ENCODE data around the gene DENND5A. TPM values are rescaled to one million over a fixed set of nuclear protein-coding genes. Genes with fewer than 3 reads are reported as not detected.

DENND5A gene
- total and polyA plus RNA-seq, 4 donors: 7.9 to 45.8 (median 18.2) TPM

- TF ChIP-seq JUND (IDR thresholded peaks at IDR 0.05) (no peak), RXRA (IDR thresholded peaks at IDR 0.05) (no peak), HNF4A (conservative IDR thresholded peaks at IDR 0.05) (no peak), FOXA2 (IDR thresholded peaks at IDR 0.05) (no peak), NR2F2 (IDR thresholded peaks at IDR 0.05) (no peak), MAX (IDR thresholded peaks at IDR 0.05) (no peak), FOXA1 (IDR thresholded peaks at IDR 0.05) (no peak), RAD21 (IDR thresholded peaks at IDR 0.05) (no peak)
- no peak overlapping the region for H3K4me3 ChIP-seq (ENCODE audit: low read depth in 1 of 3, low read length in 3 of 3)
- no peaks in the 10 kb centered on the region for H3K4me1 ChIP-seq (ENCODE audit: control insufficient read depth in 4 of 4, insufficient read depth in 4 of 4, low read length in 3 of 4)
- H3K36me3 ChIP-seq (ENCODE audit: control insufficient read depth in 4 of 4, insufficient read depth in 3 of 4, low read depth in 1 of 4, low read length in 3 of 4): peaks cover 12 to 43% (median 30%) of the 10 kb centered on the region in 4 donors
- H3K9me3 ChIP-seq (ENCODE audit: control insufficient read depth in 4 of 4, low read length in 3 of 4): no peaks in the 10 kb centered on the region
- H3K27me3 ChIP-seq (ENCODE audit: control insufficient read depth in 4 of 4, insufficient read depth in 4 of 4, low read length in 3 of 4): no peaks in the 10 kb centered on the region
- no peak overlapping the region for H3K27ac ChIP-seq (ENCODE audit: low read depth in 1 of 2, low read length in 2 of 2)
- no peak overlapping the region for H3K9ac ChIP-seq (ENCODE audit: low read depth in 1 of 2, low read length in 2 of 2)
- WGBS: 98% methylated on average over 2 of the region's 2 CpGs
- no peak for DNase-seq (ENCODE audit: low spot score)
These were observed 87.6 kb downstream of the DENND5A start for GRCh38 chr11:9177438-9178091.

GRCh38 chr11:9176550-9176949, 88.6 kb downstream of the DENND5A start:
- no peak for DNase-seq (ENCODE audit: low spot score)
- H3K9me3 ChIP-seq (ENCODE audit: control insufficient read depth in 4 of 4, low read length in 3 of 4): no peaks in the 10 kb centered on the region
- peaks cover 12 to 43% (median 30%) of the 10 kb centered on the region in 4 donors for H3K36me3 ChIP-seq (ENCODE audit: control insufficient read depth in 4 of 4, insufficient read depth in 3 of 4, low read depth in 1 of 4, low read length in 3 of 4)
- TF ChIP-seq RAD21 (IDR thresholded peaks at IDR 0.05) (no peak), ATF3 (IDR thresholded peaks at IDR 0.05) (no peak), GABPA (IDR thresholded peaks at IDR 0.05 in 1 of 2, conservative IDR thresholded peaks at IDR 0.05 in 1 of 2) (no peak), FOXA2 (IDR thresholded peaks at IDR 0.05) (no peak), JUND (IDR thresholded peaks at IDR 0.05) (no peak), HNF4G (IDR thresholded peaks at IDR 0.05) (no peak), FOXA1 (IDR thresholded peaks at IDR 0.05) (no peak), SP1 (IDR thresholded peaks at IDR 0.05) (no peak)
- H3K27me3 ChIP-seq (ENCODE audit: control insufficient read depth in 4 of 4, insufficient read depth in 4 of 4, low read length in 3 of 4): no peaks in the 10 kb centered on the region
- H3K4me1 ChIP-seq (ENCODE audit: control insufficient read depth in 4 of 4, insufficient read depth in 4 of 4, low read length in 3 of 4): no peaks in the 10 kb centered on the region
- no peak overlapping the region for H3K9ac ChIP-seq (ENCODE audit: low read depth in 1 of 2, low read length in 2 of 2)
- H3K4me3 ChIP-seq (ENCODE audit: low read depth in 1 of 3, low read length in 3 of 3): no peak overlapping the region
- H3K27ac ChIP-seq (ENCODE audit: low read depth in 1 of 2, low read length in 2 of 2): no peak overlapping the region

- Histone ChIP-seq H3K9me3 (ENCODE audit: control insufficient read depth in 4 of 4, low read length in 3 of 4) (no peaks in the 10 kb centered on the region), H3K27ac (ENCODE audit: low read depth in 1 of 2, low read length in 2 of 2) (no peak overlapping the region), H3K4me3 (ENCODE audit: low read depth in 1 of 3, low read length in 3 of 3) (no peak overlapping the region), H3K27me3 (ENCODE audit: control insufficient read depth in 4 of 4, insufficient read depth in 4 of 4, low read length in 3 of 4) (no peaks in the 10 kb centered on the region), H3K36me3 (ENCODE audit: control insufficient read depth in 4 of 4, insufficient read depth in 3 of 4, low read depth in 1 of 4, low read length in 3 of 4) (peaks cover 12 to 43% (median 30%) of the 10 kb centered on the region in 4 donors), H3K9ac (ENCODE audit: low read depth in 1 of 2, low read length in 2 of 2) (no peak overlapping the region), H3K4me1 (ENCODE audit: control insufficient read depth in 4 of 4, insufficient read depth in 4 of 4, low read length in 3 of 4) (no peaks in the 10 kb centered on the region)
- DNase-seq (ENCODE audit: low spot score): no peak
- TF ChIP-seq ZBTB33 (IDR thresholded peaks at IDR 0.05) (no peak), JUND (IDR thresholded peaks at IDR 0.05) (no peak), ATF3 (IDR thresholded peaks at IDR 0.05) (no peak), MAX (IDR thresholded peaks at IDR 0.05) (no peak), NR2F2 (IDR thresholded peaks at IDR 0.05) (no peak), RAD21 (IDR thresholded peaks at IDR 0.05) (no peak), HNF4A (conservative IDR thresholded peaks at IDR 0.05) (no peak), FOXA2 (IDR thresholded peaks at IDR 0.05) (no peak), RXRA (IDR thresholded peaks at IDR 0.05) (no peak), CTCF (IDR thresholded peaks at IDR 0.05; ENCODE audit: low read depth, low read length, missing input control) (no peak), YY1 (IDR thresholded peaks at IDR 0.05) (no peak), EGR1 (IDR thresholded peaks at IDR 0.05; ENCODE audit: low read depth in 2 of 2) (no peak)
These were observed 89.0 kb downstream of the DENND5A start for GRCh38 chr11:9176136-9176535.

Data from liver (tissue), 9 donors.